Measurements from ENCODE around the gene CERS6. TPM values are rescaled to one million over a fixed set of nuclear protein-coding genes. Genes with fewer than 3 reads are reported as not detected.

The CERS6 gene
- total and polyA plus RNA-seq, 8 donors, result 18.8 to 24.5 (median 22.1) TPM

DNA sequence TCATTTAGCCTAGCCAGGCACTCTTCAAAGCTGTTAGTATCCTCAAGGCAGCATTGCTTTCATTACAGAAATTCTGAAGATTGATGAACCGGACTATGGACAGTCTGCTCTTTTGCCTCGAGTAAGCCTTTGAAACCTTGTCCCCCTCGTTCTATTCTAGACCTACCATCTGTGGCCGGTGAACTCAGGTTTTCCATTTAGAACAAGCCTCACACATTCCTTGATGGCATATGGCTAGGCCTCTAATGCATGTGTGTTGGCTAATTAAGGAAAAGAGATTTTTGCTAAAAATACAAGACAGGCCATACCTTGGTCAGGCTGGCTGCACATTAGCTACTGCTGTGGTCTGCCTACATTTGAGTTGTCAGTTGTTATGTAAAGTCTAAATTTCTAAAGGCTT is 111.8 kb downstream of the CERS6 start:
- H3K4me3 ChIP-seq, result no peak overlapping the region
- no peaks in the 10 kb centered on the region for H3K27me3 ChIP-seq
- no peaks in the 10 kb centered on the region for H3K36me3 ChIP-seq
- H3K27ac ChIP-seq, result no peak overlapping the region
- TF ChIP-seq, protein P1, sequence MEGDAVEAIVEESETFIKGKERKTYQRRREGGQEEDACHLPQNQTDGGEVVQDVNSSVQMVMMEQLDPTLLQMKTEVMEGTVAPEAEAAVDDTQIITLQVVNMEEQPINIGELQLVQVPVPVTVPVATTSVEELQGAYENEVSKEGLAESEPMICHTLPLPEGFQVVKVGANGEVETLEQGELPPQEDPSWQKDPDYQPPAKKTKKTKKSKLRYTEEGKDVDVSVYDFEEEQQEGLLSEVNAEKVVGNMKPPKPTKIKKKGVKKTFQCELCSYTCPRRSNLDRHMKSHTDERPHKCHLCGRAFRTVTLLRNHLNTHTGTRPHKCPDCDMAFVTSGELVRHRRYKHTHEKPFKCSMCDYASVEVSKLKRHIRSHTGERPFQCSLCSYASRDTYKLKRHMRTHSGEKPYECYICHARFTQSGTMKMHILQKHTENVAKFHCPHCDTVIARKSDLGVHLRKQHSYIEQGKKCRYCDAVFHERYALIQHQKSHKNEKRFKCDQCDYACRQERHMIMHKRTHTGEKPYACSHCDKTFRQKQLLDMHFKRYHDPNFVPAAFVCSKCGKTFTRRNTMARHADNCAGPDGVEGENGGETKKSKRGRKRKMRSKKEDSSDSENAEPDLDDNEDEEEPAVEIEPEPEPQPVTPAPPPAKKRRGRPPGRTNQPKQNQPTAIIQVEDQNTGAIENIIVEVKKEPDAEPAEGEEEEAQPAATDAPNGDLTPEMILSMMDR (IDR thresholded peaks at IDR 0.05), result no peak
- peaks cover 0 to 6% of the 10 kb centered on the region in 2 donors for H3K4me1 ChIP-seq
- intact Hi-C loops (cut with DNase I), result no loop called here
- DNase-seq (no peak), ATAC-seq (no peak)
- no peaks in the 10 kb centered on the region for H3K9me3 ChIP-seq

DNA sequence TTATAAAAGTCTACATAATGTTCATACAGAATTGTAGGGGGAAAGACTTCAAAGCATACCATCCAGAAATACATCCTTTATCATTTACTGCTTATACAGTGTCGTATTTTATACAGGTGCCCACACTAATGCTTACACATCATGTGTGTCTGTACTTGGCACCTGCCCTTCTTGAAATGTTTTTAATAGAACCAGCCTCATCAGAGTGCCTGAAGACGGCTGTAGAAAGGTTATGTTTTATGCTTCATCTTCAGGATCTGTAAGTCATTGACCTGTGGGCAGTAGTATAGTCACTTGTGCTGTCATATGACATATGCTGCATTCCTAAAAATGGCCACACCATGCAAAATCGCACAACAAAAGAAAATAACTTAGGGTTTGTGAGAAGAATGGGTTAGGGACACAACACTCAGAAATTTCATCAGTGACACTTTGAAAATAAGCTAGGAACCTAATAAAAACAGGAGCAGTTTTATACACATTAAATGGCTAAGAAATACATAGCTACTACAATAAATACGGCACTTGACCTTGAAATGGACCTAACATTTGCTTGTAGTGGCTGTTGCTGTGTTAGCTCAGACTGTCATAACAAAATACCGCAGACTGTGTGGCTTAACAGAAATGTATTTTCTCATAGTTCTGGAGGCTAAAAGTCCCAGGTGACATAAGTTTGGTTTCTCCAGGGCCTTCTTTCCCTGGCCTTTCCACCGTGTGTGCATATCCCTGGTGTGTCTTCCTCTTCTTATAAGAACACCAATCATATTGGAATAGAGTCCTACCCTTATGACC is 112.6 kb downstream of the CERS6 start:
- no peak overlapping the region for H3K27ac ChIP-seq
- no peak for ATAC-seq

DNA sequence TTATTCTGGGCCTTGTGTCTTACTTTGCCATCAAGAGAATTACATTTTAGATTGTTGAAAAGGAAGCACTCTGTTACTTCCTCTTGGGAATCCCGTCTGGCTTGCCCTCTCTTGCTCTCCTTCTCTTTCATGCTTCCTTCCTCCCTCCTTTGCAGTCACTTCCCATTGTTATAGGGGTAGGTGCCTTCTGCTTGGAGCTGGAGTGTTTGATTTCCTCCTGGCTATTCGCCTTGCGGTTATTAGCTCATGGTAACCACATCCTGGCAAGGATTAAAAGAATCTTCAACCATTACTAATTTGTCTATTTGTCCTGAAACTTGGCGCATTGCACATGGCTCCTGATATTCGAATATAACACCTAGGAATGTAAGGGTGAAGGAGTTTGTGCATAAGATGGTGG is 115.0 kb downstream of the CERS6 start:
- Histone ChIP-seq H3K27me3 (no peaks in the 10 kb centered on the region), H3K9me3 (no peaks in the 10 kb centered on the region), H3K36me3 (no peaks in the 10 kb centered on the region), H3K27ac (no peak overlapping the region), H3K4me3 (no peak overlapping the region), H3K4me1 (peaks cover 4 to 6% of the 10 kb centered on the region in 2 donors)
- ATAC-seq (no peak), DNase-seq (no peak)
- TF ChIP-seq, protein P1 (IDR thresholded peaks at IDR 0.05), result no peak
- intact Hi-C loops (cut with DNase I), result no loop called here

More for the DNA sequence above, 112.6 kb downstream of the CERS6 start:
- intact Hi-C loops (cut with DNase I), result no loop called here
- peaks cover 0 to 6% of the 10 kb centered on the region in 2 donors for H3K4me1 ChIP-seq
- no peaks in the 10 kb centered on the region for H3K27me3 ChIP-seq
- no peaks in the 10 kb centered on the region for H3K9me3 ChIP-seq
- no peaks in the 10 kb centered on the region for H3K36me3 ChIP-seq
- no peak overlapping the region for H3K4me3 ChIP-seq
- TF ChIP-seq, protein P1 (IDR thresholded peaks at IDR 0.05), result no peak
- peak in 1 of 4 donors; percentile 33 for DNase-seq

DNA sequence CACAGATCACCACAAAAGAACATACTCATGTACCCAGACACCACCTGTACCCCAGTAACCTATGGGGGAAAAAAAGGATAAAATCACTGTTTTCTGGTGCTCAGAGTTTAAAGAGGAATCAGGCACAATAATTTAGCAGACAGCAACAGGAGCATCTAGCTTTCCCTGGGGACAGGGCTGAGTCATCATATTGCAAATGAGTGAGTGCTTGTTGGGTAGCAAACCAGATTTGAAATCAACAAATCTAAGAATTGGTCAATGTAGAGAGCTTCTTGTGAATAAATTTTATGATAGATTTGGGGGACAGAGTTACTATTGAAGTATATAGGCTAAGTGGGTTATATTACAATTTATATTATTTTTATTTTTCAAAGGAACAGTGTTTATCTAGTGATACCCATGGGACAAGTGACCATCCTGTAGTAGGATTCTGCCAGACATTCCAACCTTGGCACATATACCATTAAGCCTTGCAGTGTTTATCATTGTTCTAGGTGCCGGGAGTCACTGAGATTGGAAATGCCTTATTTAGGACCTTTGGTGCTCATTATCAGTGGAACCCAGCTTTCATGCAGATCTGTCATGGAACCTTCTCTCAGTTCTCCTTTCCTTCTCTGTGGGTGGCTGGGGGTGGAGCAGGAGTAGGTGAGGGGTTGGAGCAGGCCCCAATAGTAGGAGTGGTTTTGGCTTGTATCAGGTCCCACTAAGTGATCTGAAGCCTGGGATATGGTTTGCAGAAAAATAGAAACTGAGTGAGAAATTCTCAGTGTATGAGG is 117.2 kb downstream of the CERS6 start:
- no peak for ATAC-seq
- Histone ChIP-seq H3K27me3 (no peaks in the 10 kb centered on the region), H3K4me1 (peaks cover 4 to 6% of the 10 kb centered on the region in 2 donors), H3K4me3 (no peak overlapping the region), H3K9me3 (no peaks in the 10 kb centered on the region), H3K36me3 (no peaks in the 10 kb centered on the region), H3K27ac (no peak overlapping the region)
- intact Hi-C loops (cut with DNase I), result no loop called here
- TF ChIP-seq, protein P1 (IDR thresholded peaks at IDR 0.05), result no peak
- no peak for DNase-seq
